Activated naive CD4-positive, alpha-beta T cell treated with anti-CD3 and anti-CD28 coated beads, Interleukin-2, amount 10 ng/mL, durations not matched to agents 7 days and 5 days (primary cell): Measurements from ENCODE around the gene ELN.

Source experiments
- CTCF ChIA-PET: fragments of 350-600 bp; sonication (Branson Sonifier 250); formaldehyde crosslinking; loops from one replicate; lab custom pipeline; 2021; ENCODE audit warnings: antibody characterized with exemption; lab: Charles Lee
- DNase-seq: peaks from one replicate; pipeline ENCODE4 v3.0.0-alpha.2; 2020
- H3K27ac Mint-ChIP-seq: one replicate; pipeline ENCODE4 v1.8.0; 2021; ENCODE audit warnings: mild to moderate bottlenecking, moderate library complexity, mixed read lengths
- H3K27me3 Mint-ChIP-seq: one replicate; pipeline ENCODE4 v1.8.0; 2021; ENCODE audit warnings: mild to moderate bottlenecking, mixed read lengths
- H3K36me3 Mint-ChIP-seq: one replicate; pipeline ENCODE4 v1.8.0; 2021; ENCODE audit warnings: mixed read lengths
- H3K4me1 Mint-ChIP-seq: one replicate; pipeline ENCODE4 v1.8.0; 2021; ENCODE audit warnings: mixed read lengths
- H3K4me3 Mint-ChIP-seq: one replicate; pipeline ENCODE4 v1.8.0; 2021; ENCODE audit warnings: mild to moderate bottlenecking, moderate library complexity, mixed read lengths
- H3K9me3 Mint-ChIP-seq: one replicate; pipeline ENCODE4 v1.8.0; 2021; ENCODE audit warnings: mixed read lengths

The ELN gene

DNA sequence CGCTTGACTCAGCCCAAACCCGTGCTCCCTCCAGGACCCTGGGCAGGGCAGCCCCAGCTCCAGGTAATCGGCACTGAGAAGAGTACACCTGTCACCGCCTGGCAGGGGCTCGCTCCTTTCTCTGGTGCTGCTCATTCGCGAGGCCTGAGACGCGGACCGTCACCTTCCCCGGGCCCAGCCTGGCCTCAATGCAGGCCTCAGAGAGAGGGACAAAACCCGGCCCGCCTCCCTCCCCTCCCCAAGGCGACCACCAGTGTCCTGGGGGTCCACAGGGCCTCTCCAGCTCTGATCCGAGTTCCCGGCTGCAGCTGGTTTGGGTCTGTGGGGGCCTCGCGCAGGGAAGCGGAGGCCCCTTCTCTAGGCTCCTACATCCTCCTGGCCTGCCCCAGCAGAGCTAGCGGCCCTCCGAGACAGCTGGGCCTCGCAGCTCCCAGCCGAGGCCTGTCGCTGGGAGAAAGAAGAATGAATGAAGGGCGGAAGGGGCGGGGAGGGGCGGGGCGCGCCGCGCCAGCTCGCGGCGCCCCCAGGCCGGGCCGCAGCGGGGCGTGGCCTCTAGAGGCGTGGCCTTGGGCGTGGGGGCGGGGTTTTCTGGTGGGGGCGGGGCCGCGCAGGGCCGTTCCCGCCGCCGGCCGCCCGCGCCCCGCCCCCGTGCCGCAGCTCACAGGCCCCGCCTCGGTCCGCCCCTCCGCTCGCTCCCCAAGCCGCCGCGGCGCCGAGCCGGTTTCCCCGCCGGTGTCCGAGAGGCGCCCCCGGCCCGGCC is 55.3 kb downstream of the ELN start, which contains the start of gene LIMK1:
Gene LIMK1 (plus strand): TSS at position 688 of the 760 bp plus-strand sequence. CDS start 187 bp downstream, outside the sequence.
- H3K36me3 Mint-ChIP-seq = peaks cover 4% of the 10 kb centered on the region
- no peaks in the 10 kb centered on the region for H3K9me3 Mint-ChIP-seq
- peak within 1 kb of the TSS; percentile 79 for H3K4me3 Mint-ChIP-seq
- DNase-seq = peak; percentile 85
- CTCF ChIA-PET = interaction anchor here (0.7 to 0.8 kb wide), 2 partner anchors 13 to 123 kb away, joined by 3 to 4 read pairs; no protein-coding TSS in a partner anchor
- H3K27ac Mint-ChIP-seq = peak within 1 kb of the TSS; percentile 68
- H3K4me1 Mint-ChIP-seq = peaks cover 19% of the 10 kb centered on the region
- peaks cover 11% of the 10 kb centered on the region for H3K27me3 Mint-ChIP-seq

DNA sequence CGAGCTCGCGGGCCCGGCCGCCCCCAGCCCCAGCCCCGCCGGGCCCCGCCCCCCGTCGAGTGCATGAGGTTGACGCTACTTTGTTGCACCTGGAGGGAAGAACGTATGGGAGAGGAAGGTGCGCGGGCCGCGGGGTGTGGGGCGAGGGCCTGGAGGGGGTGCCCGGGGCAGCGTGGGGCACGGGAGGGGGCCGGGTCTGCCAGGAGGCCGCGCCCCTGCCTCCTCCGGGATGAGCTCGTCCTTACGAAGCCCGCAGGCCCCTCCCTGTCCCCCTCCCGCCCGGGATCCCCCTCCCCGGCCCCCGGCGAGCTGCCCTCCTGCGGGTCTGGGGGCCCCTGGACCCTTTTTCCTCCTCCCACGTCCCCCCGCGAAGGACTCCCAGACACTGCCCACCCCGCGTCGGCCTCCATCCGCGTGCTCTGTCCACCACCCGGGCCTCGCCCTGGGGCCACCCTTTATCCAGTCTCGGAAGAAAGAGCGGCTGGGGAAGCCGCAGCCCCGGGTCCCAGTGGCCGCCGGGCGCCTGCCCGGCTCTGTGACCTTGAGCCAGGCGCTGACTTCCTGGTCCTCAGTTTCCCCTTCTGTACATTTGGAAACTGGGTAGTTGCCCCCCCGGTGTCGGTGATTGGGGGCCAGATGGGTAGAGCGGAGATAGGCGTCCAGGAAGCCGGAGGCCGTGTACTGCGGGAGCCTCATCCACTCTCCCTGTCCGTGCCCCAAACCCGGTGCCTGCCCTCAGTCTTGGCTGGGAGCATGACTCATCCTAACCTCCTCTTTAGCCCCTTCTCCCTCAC is 56.2 kb downstream of the ELN start:
- H3K27ac Mint-ChIP-seq = peak overlapping the region; percentile 68
- CTCF ChIA-PET = no interaction called here
- DNase-seq = peak; percentile 82
- H3K27me3 Mint-ChIP-seq = peaks cover 11% of the 10 kb centered on the region
- H3K9me3 Mint-ChIP-seq = no peaks in the 10 kb centered on the region
- H3K4me1 Mint-ChIP-seq = peaks cover 19% of the 10 kb centered on the region
- peak overlapping the region; percentile 79 for H3K4me3 Mint-ChIP-seq
- H3K36me3 Mint-ChIP-seq = peaks cover 7% of the 10 kb centered on the region

DNA sequence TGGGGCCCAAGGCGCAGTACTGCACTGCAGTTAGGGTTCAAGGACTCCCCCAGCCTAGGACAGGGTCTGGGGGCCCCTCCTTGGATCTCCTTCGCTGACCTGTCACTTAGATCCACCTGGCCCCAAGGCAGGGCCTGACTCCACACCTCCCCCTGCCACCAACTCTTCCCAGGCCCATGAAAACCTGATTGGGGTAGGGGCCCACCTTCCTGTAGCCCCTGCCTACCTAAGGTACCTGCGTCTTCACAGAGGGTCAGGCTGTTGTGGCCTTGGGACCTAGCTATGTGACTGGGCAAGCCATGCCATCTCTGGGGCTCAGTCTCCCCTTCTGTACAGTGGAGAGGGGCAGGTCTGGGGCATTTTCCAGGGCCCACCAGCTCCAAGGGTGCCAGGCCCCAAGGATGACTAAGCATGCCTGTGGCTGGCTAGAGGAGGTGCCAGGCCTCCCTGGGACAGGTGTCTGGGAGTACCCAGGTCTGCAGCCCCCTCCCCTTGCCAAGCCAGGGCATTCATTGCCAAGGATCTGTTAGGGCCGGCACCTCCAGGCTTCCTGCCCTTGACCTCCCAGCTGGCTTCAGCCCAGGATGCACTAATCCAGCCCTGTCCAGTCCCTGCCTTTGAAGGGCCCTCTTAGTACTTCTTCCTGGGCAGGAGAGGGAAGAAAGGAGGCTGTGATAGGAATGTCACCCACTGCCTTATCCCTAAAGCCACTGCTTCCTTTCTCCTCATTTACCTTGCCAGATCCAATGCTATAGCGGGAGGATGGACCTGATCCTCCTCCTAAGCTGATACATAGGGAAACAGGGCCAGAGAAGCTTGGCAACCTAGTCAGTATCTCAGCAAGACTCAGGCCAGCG is 57.0 kb downstream of the ELN start:
- H3K36me3 Mint-ChIP-seq = peaks cover 7% of the 10 kb centered on the region
- H3K27me3 Mint-ChIP-seq = peaks cover 11% of the 10 kb centered on the region
- H3K9me3 Mint-ChIP-seq = no peaks in the 10 kb centered on the region
- CTCF ChIA-PET = no interaction called here
- H3K4me1 Mint-ChIP-seq = peaks cover 19% of the 10 kb centered on the region
- peak overlapping the region; percentile 79 for H3K4me3 Mint-ChIP-seq
- peak overlapping the region; percentile 68 for H3K27ac Mint-ChIP-seq
- no peak for DNase-seq

DNA sequence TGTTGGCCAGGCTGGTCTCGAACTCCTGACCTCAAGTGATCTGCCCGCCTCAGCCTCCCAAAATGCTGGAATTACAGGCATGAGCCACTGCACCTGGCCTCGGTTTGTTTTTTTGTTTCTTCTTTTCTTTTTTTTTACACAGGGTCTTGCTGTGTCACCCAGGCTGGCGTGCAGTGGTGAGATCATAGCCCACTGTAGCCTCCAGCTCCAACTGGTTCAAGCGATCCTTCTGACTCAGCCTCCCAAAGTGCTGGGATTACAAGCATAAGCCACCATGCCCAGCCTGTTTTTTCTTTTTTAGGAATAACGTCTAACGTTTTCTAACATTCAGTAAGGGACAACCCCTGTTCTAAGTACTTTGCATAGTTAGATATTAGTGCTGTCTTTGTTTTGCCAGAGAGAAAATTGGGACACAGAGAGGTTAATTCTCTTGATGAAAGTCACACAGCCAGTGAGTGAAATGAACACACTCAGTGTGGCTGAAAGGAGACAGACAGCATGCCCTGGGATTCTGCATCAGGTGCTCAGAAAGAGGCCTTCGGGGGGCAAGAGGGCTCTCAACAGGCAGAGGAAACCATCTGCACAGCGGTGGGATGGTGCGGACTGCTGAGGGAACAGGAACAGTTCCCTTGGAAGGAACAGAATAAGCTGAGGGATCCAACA is 59.9 kb downstream of the ELN start:
- no peak overlapping the region for H3K27ac Mint-ChIP-seq
- DNase-seq = no peak
- CTCF ChIA-PET = interaction anchor here (0.6 kb wide), 1 partner anchor 17 kb away, joined by 5 read pairs; no protein-coding TSS in a partner anchor
- peaks cover 20% of the 10 kb centered on the region for H3K4me1 Mint-ChIP-seq
- H3K9me3 Mint-ChIP-seq = no peaks in the 10 kb centered on the region
- no peak overlapping the region for H3K4me3 Mint-ChIP-seq
- H3K36me3 Mint-ChIP-seq = peaks cover 7% of the 10 kb centered on the region
- no peaks in the 10 kb centered on the region for H3K27me3 Mint-ChIP-seq

DNA sequence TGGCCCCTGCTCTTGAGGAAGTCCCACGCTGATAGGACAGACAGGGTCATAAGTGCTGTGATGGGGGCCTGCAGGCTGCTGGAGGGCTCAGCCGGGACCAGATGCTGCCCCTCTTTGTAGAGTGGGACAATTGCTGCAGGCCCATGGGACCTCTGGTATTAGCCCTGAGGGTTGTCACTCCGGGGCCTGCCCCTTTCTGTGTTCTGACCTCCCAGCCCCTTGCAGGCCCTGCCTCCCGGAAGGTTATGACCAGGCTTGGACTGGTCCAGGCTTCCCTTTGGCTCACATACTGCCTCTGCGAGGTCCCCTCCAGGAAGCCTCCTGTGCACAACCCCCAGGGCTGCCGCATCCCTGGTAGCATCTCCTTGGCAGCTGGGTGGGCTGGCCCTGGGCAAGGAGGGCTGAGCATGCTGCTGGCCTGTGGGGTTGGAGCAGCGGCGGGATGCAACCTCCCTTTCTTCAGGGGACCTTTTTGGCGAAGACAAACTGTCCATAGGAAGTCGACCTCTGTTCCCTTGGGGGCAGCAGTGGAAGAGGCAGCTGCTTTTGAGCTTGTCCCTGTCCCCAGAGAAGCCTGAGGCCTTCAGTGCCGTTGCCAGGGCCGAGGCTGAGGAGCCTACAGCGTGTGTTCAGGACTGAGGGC is 64.5 kb downstream of the ELN start:
- Mint-ChIP-seq H3K36me3 (peaks cover 9% of the 10 kb centered on the region), H3K9me3 (no peaks in the 10 kb centered on the region), H3K27ac (no peak overlapping the region), H3K4me3 (no peak overlapping the region), H3K27me3 (no peaks in the 10 kb centered on the region), H3K4me1 (peaks cover 28% of the 10 kb centered on the region)
- DNase-seq = no peak
- CTCF ChIA-PET = no interaction called here

DNA sequence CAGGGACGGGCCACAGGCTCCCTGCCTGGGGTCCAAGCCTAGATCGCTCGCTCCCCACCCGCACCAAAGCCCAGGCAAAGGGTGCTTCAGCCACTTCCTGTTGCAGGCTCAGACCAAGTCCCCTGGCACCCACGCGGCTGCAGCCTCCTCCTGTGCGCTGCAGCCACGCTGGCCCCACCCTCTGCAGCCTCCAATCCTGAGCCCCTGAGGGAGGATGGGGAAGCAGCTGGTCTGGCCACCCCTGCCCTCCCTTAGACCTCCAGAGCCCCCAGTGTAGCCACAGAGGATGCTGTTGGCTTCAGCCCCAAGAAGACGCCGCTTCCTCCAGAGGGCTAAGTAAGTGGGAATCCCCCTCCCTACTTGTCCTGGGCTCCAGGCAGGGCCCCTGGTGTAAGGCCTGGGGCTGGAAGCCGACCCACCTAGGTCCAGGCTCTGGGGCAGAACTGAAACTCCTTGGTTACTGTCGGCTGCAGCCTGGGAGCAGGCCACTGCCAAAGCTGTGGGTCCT is 65.0 kb downstream of the ELN start:
- no peak overlapping the region for H3K4me3 Mint-ChIP-seq
- peaks cover 4% of the 10 kb centered on the region for H3K9me3 Mint-ChIP-seq
- peaks cover 28% of the 10 kb centered on the region for H3K4me1 Mint-ChIP-seq
- CTCF ChIA-PET = no interaction called here
- H3K36me3 Mint-ChIP-seq = peaks cover 13% of the 10 kb centered on the region
- H3K27me3 Mint-ChIP-seq = no peaks in the 10 kb centered on the region
- no peak overlapping the region for H3K27ac Mint-ChIP-seq
- DNase-seq = no peak

DNA sequence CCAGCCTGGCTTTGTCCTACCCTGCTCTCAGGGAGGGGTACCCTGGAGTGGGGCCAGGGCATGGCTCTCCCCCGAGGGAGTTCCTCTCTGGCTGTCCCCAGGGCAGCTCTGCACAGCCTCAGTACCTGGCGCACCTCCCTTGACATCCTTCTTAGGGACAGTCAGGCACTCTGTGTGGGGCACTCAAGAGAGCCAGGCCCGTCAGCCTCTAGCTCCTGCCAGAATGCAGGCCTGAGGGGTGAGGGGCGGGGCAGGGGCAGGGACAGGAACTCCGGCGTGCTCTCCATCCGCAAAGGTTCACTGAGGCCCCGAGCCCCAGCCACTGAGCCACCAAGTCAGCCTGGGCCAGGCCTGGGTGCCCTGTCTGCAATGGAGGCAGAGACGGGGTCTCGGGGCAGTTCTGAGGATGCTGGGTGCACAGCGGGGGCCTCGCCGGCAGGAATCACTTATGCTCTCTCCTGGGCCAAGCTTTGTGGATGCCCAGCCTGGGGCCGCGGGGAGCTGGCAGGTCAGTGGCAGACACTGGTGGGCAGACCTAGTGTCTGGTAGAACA is 65.8 kb downstream of the ELN start:
- H3K9me3 Mint-ChIP-seq = peaks cover 4% of the 10 kb centered on the region
- peaks cover 14% of the 10 kb centered on the region for H3K36me3 Mint-ChIP-seq
- peak overlapping the region; percentile 99 for H3K27ac Mint-ChIP-seq
- DNase-seq = peak; percentile 31
- peaks cover 28% of the 10 kb centered on the region for H3K4me1 Mint-ChIP-seq
- no peaks in the 10 kb centered on the region for H3K27me3 Mint-ChIP-seq
- CTCF ChIA-PET = no interaction called here
- peak overlapping the region; percentile 78 for H3K4me3 Mint-ChIP-seq

DNA sequence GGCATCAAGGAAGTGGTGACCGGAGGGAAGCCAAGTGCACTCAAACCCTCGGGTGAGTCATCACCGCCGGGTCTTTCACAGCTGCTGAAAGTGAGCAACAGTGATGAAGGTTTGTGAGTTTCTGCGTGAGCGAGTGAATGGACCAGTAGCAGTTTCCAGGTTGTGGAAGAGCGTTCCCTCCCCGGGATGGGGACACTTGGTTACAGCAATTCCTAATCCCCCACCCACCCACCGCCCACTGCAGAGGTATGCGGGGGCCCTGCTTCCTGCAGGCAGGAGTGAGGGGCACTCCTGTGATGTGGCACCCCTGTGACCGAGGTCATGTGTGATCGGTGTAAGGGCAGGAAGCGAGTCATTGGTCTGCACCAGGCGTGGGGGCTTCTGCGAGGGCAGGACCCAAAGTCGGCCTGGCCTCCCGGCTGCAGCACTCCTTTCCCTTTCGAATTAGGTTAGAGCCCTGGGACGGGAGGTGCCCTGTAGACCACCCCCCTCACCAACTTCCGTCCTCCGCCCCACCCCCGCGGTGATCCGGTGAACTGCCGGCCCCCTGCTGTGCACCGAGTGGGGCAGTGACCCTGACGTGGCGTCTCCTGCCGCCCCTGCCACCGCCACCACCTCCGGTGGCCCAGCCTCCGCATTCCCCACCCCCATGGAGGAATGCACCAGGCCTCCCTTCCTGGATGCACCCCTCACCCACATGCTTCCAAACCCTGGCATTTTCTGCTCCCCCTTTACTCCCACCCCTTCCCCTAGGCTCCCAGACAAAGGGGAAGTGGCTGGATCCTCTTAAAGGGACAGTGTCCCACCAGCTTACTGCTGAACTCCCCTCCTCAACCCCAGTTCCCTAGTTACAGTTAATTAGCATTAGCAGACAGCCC is 66.5 kb downstream of the ELN start:
- peak overlapping the region; percentile 78 for H3K4me3 Mint-ChIP-seq
- peaks cover 13% of the 10 kb centered on the region for H3K36me3 Mint-ChIP-seq
- no peaks in the 10 kb centered on the region for H3K27me3 Mint-ChIP-seq
- peaks cover 4% of the 10 kb centered on the region for H3K9me3 Mint-ChIP-seq
- CTCF ChIA-PET = no interaction called here
- H3K27ac Mint-ChIP-seq = peak overlapping the region; percentile 99
- peak; percentile 85 for DNase-seq
- H3K4me1 Mint-ChIP-seq = peaks cover 28% of the 10 kb centered on the region

DNA sequence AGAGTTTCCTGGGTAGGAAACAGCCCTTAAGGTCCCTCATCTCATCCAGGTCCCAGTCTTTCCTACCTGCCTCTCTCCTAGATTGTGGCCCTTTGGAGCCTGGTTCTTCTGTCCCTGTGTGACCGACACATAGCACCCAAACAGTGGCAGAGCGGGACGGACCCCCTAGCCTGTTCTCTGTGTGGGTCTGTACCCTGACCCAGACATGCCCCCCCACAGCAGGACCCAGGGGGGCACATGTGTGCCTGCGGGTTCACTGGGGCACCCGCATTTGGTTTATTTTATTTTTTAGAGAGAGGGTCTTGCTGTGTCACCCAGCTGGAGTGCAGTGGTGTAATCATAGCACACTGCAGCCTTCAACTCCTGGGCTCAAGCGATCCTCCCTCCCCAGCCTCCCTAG is 67.2 kb downstream of the ELN start:
- Mint-ChIP-seq H3K36me3 (peaks cover 13% of the 10 kb centered on the region), H3K4me1 (peaks cover 28% of the 10 kb centered on the region), H3K27me3 (no peaks in the 10 kb centered on the region), H3K4me3 (peak overlapping the region; percentile 78), H3K27ac (peak overlapping the region; percentile 99), H3K9me3 (peaks cover 4% of the 10 kb centered on the region)
- CTCF ChIA-PET = no interaction called here
- no peak for DNase-seq

DNA sequence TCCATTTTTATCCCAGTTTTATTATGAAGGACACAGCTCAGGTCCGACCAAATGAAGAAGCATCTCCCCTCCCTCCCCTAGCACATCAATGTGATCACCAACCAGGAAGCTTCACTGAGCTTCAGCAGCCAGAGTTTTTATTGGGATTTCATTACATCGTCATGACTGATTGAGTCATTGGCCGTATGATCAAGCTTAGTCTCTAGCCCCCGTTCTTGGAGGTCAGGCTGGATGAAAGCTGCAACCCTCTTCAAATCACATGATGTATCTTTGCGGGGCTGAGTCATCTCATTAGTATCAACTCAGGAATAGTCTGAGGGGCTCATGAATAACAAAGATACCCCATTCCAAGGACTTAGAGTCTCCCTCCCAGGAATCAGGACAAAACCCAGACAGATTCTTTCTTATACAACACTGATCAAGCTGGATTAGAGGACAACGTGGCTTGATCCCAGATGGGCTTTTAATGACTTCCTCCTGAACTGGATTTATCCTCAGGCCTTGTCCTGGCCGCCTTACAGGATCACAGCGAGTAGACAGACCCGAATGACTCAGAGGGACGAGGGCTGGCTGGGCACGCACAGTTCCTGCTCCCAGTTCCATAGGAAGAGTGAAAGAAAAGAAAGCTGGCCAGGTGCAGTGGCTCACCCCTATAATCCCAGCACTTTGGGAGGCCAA is 70.1 kb downstream of the ELN start:
- H3K36me3 Mint-ChIP-seq = peaks cover 15% of the 10 kb centered on the region
- CTCF ChIA-PET = no interaction called here
- H3K4me3 Mint-ChIP-seq = no peak overlapping the region
- no peak overlapping the region for H3K27ac Mint-ChIP-seq
- no peak for DNase-seq
- H3K9me3 Mint-ChIP-seq = peaks cover 4% of the 10 kb centered on the region
- H3K4me1 Mint-ChIP-seq = peaks cover 23% of the 10 kb centered on the region
- H3K27me3 Mint-ChIP-seq = no peaks in the 10 kb centered on the region

DNA sequence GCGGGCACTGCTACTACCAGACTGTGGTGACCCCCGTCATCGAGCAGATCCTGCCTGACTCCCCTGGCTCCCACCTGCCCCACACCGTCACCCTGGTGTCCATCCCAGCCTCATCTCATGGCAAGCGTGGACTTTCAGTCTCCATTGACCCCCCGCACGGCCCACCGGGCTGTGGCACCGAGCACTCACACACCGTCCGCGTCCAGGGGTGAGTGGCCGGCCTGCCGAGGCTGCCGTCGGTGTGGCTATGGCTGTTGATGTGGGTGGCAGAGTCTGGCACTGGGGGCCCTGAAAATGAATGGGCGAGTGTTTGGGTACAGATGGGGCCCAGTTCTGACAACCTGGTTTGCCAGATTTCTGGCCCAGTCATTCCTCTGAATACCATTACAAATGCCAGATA is 71.1 kb downstream of the ELN start:
- no peak overlapping the region for H3K27ac Mint-ChIP-seq
- DNase-seq = no peak
- CTCF ChIA-PET = no interaction called here
- peaks cover 17% of the 10 kb centered on the region for H3K36me3 Mint-ChIP-seq
- H3K9me3 Mint-ChIP-seq = peaks cover 4% of the 10 kb centered on the region
- peaks cover 15% of the 10 kb centered on the region for H3K4me1 Mint-ChIP-seq
- no peaks in the 10 kb centered on the region for H3K27me3 Mint-ChIP-seq
- no peak overlapping the region for H3K4me3 Mint-ChIP-seq
